GM21390 (cell line): Measurements from ENCODE around the gene CCDC120.

Experiments used
- ATAC-seq: cut with Tn5 transposase; IDR thresholded peaks from one replicate; pipeline ENCODE4 v1.9.1; 2021; ENCODE audit not compliant: unreplicated experiment

The CCDC120 gene, protein sequence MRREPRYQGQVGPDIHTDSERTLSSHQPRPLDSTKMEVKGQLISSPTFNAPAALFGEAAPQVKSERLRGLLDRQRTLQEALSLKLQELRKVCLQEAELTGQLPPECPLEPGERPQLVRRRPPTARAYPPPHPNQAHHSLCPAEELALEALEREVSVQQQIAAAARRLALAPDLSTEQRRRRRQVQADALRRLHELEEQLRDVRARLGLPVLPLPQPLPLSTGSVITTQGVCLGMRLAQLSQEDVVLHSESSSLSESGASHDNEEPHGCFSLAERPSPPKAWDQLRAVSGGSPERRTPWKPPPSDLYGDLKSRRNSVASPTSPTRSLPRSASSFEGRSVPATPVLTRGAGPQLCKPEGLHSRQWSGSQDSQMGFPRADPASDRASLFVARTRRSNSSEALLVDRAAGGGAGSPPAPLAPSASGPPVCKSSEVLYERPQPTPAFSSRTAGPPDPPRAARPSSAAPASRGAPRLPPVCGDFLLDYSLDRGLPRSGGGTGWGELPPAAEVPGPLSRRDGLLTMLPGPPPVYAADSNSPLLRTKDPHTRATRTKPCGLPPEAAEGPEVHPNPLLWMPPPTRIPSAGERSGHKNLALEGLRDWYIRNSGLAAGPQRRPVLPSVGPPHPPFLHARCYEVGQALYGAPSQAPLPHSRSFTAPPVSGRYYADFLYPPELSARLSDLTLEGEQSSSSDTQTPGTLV

DNA sequence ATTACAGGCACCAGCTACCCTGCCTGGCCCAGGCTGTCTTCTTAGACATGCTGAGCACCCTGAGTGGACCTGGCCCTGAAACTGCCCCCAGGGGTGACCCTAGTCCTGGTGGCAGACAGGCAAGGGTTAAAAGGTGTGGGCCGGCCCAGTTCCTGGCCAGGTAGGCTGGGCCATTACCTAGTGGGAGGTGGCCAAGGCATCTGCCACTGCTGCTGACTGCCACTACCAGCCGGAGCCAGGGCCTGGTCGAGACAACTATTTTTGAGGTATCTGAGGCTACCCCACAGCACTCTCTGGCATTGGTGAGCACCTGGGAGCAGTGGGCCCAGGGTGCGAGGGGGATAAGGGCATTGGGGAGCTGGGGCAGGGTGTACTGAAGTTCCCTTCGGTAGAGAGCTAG is at the start of gene CCDC120:
CCDC120 (plus strand) TSS at position 206 of the 400 bp plus-strand sequence. CDS start 3,043 bp downstream, outside the sequence.
- no peak for ATAC-seq

DNA sequence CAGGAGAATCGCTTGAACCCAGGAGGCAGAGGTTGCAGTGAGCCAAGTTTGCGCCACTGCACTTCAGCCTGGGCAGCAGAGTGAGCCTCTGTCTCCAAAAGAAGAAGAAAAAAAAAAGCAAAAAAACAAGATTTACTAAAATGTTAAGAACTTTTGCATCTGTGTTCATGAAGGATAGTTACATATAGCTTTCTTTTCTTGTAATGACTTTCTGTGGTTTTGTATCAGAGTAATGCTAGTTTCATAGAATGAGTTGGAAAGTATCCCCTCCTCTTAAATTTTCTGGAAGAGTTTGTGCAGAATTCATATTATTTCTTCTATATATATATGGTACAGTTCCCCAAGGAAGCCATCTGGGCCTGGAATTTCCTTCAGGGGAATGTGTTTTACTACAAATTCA is 39.7 kb upstream of the CCDC120 start:
- ATAC-seq = no peak

DNA sequence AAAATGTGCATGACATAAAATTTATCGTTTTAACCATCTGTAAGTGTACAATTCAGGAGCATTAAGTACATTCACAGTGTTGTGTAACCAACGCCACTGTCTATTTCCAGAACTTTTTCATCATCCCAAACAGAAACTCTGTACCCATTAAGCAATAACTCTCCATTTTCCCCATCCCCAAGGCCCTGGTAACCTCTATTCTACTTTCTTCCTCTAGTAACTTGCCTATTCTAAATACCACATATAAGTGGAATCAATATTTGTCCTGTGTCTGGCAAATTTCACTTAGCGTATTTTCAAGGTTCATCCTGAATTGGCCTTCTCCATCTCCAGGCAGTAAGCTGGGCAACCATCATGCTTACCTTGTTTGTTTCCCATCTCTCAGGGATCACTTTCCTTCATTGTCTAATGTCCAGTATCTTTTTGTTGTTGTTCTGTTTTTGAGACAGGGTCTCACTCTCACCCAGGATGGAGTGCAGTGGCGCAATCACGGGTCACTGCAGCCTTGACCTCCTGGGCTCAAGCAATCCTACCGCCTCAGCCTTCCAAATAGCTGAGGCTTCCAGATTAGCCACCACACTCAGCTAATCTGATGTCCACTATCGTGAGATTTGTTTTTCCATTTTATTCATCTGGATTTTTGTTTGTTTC is 39.1 kb upstream of the CCDC120 start:
- ATAC-seq = no peak

DNA sequence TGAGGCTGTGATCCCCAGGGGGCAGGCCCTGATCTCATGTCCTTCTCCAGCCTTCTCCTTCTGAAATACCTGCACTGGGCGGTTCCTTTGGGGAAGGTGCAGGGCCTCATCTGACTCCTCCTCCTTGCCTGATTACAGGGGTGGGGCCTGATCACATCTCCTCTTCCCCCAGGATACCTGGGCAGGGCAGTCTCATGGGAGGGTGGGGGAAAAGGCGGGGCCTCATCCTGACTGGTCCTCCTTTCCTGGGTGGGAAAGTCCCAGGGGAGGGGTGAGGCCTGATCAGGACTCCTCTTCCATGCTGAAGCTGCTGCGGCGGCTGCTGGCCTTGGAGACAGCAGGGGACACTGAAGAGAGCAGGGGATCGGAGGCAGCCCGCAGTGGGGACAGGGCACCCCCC is 28.9 kb upstream of the CCDC120 start:
- no peak for ATAC-seq

DNA sequence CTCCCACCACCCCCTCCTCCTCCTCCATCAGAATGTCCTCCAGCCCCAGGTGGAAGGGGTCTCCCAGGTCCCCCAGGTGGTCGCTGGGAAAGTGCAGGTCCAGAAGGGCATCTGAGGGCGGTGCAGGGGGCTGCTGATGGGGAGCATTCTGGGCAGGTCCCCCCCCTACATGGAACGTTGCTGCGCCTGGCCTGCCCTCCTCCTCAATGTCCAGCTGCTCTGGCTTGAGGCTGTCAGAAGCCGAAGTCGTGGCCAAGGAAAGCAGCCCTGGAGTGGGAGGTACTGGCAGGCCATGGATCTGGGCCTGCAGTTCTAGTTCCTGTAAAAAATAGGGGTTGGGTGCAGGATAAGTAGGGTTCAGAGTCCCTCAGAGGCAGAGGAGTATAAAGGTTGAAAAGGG is 28.5 kb upstream of the CCDC120 start:
- no peak for ATAC-seq

DNA sequence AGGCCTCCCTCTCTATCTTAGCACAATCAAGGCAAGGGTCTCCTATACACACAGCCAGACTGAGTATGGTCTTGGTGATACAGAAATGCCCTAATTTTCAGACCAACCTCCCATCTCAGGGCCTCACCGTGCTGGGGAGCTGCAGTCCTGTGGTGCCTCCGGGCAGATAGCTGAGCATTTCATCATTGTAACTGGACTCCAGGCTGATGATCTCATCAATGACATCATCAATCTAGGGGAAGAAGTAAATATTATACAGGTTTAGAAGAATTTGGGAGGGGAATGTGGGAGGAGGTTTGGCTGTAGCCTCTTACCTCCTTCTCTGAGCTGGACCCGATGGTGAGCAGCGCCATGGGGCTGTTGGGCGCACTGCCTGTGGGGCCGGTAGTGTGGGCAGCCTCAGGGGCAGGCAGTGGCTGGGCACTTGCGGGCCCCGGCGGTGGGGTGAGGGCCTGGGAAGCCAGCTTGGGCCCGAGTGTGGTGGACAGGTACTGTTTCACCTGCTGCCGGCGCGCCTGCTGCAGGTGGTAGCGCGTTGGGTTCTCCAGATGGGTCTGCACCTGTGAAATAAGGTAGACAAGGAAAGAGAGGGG is 20.8 kb upstream of the CCDC120 start:
- no peak for ATAC-seq

DNA sequence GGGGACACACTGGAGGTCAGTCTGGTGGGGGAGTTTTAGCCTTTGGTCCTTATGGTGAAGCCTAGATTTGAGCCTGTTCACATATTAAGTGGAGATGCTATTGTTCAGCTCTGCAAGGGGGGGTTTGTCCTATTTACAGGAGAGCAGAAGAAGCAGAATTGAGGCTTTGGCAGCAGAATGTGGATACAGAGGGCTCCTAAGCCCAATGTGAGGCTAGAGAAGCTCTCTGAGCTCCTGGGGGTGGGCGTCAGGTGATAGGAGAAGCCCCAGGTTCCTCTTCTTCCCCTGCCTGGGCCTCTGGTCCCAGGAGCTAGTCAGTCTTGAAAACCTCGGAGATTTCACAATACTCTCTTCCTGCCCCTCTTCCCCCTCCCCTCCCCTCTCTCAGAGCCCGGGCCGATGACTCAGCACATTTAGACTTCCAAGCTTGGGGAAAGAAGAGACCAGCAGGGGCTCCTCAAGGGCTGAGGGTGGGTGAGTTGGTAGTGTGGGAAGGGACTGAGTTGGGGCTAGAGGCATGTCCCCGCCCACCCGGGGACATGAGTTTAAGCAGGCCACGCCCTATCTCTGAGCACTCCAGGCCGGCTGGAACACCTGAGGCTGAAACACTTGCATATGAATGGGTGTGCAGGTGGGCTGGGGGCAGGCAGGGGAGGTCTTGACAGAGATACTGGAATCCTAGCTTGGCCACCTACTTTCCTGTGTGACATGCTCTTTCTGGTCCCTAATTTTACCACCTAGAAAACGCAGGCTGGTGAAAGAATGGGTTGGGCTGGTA is 19.0 kb upstream of the CCDC120 start:
- ATAC-seq = no peak

DNA sequence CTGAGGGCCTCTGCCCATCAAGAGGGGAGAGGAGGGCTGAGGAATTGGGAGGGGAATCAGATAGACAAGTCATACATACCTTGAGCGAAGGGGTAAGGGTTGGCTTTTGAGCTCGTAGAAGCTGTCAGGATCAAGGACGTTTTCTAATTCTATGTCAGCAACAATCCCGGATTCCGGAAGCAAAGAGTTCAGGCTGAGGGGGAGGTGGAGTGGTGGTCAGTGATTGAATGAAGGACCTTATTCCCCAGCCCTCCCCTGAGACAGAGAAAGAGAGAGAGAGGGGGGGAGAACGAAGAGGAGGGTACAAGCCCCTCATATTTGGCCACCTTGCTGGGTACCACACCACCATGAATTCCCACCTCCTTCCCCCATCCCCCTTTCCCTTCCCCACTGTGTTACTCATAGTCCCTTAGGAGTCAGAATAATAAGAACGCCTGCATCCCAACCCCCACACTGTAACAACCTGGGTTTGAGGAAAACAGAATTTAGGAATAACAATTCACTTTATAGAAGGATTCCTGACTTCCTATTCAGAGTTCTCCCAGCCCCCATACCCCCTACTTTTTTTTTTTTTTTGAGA is 18.3 kb upstream of the CCDC120 start:
- ATAC-seq = no peak

DNA sequence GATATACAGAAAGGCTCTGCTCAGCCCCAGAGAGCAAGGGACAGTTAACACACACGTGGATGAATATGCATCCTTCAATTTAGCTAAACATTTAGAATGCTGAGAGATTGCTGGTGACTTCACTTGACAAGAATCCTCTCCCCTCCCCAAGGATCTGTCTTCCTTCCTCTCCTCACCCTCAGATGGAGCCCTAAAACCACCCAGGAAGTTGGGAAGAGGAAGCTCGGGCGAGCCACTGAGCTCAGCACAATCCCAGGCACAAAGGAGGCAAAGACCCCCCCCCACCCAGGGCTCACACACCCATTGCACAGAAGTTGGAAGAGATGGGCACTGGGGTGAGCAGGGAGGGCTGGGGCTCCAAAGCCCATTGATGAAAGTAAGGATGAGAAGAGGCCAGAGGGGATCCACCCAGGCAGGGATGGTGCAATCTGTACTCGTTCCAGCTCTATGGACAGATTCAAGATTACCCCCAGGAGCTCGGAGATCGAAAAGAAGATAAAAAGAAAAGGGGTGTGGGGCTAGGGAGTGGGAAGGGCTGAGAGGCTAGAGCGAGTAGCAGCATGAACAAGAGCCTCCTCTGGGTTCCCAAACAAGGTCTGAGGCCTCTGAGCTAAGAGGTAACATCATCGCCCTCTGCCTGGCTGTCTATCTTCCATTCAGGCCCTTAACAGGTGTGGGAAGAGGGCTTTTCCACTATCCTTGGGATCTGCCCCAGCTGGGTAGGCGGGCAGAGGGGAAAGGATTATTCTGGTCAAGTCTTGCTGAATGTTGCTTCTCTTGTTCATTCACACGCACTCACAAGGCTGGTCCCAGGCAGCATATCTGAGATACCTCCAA is 16.8 kb upstream of the CCDC120 start:
- no peak for ATAC-seq

DNA sequence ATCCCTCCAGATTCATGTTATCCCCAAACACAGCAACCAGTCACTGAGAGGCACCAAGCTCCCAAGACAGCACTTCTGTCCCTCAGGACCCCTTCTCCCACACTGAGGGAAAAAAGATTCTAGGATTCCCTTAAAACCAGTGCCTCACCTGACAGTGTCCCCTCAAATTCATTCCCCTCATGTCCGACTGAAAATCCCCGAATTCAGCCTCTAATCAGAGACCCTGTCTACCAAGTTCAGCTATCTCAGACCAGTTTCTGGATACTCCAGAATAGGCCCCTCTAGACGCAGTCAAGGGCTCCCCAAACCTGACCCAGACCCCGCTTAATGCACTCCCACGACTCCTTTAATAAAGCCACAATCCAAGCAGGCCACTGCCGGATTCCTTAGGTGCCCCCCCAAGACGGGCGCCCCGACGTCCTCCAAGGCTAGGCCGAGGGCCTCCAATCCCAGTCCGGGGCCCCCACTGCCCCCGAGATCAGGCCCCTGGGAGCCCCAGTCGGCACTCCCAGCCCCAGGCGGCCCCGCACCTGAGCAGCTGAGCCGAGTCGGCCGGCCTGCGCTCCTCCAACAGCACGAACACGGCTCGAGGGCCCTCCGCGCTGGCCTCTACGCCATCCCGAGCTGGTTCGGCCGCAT is 16.1 kb upstream of the CCDC120 start:
- no peak for ATAC-seq

DNA sequence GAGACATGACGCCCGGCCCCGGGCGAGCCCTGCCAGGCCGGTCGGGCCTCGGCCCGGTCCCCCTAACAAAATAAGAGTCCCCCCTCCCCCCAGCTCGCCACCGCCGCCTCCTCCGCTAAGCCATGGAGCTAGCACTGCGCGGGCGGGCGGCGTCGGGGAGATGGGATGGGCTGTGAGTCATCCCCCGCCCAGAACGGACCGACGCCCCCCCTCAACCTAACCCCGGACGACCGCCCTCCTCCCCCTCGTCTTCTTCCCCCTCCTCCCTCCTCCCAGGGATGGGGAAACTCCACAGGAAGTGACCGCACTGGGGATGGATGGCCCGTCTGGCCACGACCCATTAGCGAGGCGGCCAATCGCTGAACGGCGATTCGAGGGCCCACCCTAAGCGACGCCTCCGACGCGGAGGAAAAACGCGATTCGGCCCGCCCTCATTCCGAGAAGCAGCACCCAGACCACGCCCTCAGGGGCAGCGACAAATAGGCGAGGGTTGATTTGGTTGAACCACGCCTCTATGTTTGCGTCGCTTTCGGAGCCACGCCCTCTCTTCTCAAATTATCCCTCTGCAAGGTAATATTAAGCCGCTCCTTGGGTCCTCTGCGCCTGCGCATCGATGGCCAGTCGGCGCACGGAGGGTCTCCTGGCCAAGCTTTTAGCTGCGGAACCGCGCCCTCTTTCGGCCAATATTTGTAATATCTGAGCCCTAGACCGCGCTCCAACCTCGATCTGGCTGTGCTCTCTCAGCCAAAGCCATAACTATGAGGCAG is 15.4 kb upstream of the CCDC120 start, which contains the start of gene TFE3:
TFE3 (minus strand) TSS at position 138 of the 767 bp plus-strand sequence; CDS start at position 7, 131 bp downstream.
- ATAC-seq = peak; percentile 90

DNA sequence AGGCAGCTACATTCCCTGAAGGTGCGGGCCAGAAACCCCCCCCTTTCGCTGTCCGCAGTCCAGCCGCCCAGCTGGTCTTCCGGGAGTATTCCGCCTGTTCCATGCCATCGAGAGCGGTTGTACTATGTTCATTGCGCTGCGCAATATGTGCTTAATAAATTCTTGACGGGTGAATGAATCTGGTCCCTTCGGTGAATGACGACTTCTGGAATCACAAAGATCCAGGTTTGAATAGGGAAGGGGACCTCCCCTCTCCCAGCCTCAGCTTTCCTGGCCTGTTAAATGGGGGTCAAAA is 14.9 kb upstream of the CCDC120 start:
- ATAC-seq = no peak

DNA sequence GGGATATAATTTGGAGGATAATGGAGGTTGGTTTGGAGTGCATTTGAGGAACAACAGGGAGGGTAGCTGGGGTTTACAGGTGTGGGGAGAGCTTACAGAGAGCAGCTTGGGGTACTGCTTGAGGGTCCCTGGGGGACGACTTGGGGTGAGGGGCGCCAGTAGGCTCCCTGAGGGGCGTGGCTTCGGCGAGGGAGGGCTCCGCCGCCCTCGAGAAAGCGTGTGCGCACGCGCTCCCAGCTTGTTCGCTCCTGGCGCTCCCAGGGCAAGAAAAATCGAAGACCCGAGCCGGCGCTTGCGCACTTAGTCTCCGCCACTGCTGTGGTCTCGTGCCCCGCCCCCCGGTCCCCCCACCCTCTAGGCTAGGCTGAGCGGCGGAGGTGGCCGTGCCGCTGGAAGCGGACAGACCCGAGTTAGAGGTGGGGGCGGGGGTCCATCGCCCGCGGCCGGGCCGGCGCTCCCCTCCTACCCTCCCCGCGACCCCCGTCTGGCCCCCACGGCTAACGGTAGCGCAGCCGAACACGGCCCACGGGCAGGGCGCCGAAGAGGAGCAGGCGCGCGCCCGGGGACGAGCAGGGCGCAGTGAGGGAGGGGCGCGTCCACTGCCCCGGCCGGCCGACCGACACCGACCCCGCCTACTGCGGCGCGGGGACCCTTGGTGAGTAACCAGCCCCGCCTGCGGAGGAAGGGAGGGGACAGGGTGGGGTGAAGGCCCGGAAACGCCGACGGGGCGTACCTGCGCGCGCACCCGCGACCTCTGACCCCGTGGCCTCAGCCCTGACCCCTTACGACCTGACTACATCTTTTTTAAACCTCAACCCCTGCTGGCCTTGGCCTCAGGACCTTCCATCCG is 5.4 kb upstream of the CCDC120 start:
- ATAC-seq = no peak

DNA sequence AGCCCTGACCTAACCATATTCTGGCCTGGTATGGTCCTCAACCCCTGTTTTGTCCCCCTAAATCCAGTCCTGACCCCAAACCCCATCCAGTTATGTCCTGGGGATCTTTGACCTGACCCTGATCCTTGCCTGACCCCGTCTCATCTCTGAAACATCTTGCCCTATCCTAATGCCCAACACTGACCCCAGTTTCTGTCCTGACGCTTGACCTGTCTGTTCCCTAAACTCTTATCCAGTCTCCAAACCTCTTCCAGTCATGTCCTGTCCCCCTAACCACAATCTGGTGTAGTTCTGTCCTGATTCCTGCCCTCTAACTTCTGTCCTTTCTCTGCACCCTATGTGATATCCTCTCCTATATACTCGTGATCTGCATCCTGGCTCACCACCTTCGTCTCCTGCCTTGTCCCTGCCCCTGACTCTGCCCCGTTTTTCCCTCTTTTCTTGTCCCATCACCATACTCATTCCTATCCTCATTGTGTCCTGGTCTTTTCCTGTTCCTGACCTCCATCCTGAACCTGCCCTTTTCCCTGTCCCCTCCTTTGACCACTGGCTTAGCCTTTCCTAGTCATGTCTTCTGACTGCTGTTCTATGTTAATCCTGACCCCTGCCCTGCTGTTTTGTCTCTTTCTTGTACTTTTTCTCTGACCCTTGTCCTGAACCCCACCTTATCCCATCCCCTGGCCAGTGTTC is 4.6 kb upstream of the CCDC120 start:
- no peak for ATAC-seq

DNA sequence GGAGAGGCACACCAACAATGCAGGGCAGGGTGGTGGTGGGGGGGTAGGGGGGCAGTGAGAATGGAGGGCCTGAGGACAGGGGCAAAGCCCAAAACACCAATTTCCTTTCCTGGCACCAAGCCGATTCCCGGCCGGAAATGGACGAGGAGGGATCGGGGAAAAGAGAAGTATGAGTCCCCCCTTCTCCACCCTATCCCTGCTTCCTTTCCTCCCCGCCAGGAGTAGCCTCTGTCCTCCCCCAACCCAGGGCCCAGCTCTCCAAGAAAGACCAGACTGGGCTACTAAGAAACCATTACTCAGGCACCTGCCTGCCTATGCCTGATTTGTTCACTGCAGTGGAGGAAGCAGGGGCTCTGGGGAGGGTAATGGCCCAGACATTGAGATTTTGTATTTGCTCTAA is 402 bp downstream of the CCDC120 start:
- ATAC-seq = no peak

DNA sequence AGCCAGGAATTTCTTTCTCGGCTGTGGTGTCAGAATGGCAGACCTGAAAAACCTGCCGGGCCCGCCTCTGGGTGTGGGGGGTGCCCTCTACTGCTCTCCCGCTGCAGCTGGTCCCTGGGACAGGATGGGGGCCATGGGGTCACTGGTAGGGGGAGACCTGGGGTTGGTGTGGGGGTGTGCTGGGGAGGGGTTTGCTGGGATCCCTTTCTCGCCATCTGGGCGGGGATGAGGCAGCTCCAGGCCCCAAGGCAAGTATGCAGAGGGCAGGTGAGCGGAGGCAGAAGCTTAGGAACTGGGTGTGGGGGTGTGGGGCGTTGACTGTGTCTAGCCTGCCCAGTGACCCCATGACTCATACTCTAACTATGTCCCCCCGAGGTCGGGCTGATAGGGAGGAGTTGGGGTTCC is 884 bp downstream of the CCDC120 start:
- ATAC-seq = no peak

DNA sequence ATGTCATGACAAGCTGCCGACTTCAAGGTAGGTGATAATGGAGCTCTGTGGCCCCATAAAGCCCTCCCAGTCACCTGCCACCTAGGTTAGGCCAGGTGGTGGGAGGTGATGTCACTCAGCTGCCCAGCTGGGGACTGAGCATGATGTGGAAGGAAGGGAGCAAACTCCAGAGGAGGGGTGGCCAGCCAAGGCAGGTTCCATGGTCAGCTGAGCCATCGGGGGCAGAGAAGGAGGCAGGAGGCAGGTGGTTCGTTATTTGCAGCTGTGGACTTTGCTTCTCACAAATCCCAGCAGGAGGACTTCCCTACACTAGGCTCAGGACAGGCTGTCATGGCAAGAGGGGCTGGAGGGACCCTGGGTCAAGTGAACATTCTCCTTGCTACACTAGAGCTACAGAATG is 2.1 kb downstream of the CCDC120 start:
- no peak for ATAC-seq
